Regular cardiac myocyte (primary cell): Measurements from ENCODE around the gene TMEM161A. TPM values are rescaled to one million over a fixed set of nuclear protein-coding genes. Genes with fewer than 3 reads are reported as not detected.

ENCODE experiments used
- total RNA-seq: library from RNA; depleted of rRNA; stranded (reverse); fragments of >200 nt; gene quantifications from 2 replicates; pipeline ENCODE4 v1.2.3, GENCODE V29; 2014

TMEM161A gene
- total RNA-seq, result 18.2 and 23.7 TPM in 2 replicates

DNA sequence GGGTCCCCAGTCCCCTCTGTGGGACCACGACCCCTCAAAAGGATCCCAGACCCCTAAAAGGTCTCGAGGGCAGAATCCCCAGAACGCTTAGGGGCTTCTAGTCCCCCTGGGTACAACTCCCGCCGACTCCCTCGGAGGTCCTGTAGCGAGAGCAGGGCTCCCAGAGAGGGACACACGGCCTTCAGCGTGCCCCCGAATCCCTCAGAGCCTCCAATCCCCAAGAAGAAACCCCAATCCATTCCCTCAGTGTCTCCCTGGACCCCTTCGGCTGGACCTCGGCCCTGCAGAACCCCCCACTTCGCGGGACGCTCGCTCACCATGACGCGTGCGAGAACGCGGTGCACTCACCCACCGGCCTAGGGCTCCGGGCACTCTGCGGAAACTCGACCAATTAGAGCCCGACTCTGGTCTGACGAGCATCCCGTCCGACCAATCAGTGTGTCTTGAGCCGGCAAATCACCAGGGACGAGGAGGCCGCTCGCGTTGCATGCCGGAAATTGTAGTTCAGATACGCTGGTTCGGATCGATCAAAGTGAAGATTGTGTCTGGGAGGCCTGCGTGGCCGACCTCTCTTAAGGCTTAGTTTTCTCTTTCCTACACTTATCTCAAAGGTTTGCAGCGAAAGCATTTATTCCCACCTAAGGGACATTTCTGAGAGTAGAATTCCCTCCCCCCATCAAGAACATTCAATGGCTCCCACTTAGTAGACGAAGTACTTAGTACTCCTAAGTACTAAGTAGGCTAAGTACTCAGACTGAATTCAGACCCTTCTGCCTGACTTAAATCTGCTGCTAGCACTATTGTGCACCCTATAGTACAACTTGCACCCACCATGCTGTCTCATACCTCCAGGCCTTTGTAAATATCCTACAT, at the start of gene TMEM161A:
Gene TMEM161A (minus strand): TSS at position 370 of the 873 bp plus-strand sequence. CDS start 50 bp downstream, at position 320.

DNA sequence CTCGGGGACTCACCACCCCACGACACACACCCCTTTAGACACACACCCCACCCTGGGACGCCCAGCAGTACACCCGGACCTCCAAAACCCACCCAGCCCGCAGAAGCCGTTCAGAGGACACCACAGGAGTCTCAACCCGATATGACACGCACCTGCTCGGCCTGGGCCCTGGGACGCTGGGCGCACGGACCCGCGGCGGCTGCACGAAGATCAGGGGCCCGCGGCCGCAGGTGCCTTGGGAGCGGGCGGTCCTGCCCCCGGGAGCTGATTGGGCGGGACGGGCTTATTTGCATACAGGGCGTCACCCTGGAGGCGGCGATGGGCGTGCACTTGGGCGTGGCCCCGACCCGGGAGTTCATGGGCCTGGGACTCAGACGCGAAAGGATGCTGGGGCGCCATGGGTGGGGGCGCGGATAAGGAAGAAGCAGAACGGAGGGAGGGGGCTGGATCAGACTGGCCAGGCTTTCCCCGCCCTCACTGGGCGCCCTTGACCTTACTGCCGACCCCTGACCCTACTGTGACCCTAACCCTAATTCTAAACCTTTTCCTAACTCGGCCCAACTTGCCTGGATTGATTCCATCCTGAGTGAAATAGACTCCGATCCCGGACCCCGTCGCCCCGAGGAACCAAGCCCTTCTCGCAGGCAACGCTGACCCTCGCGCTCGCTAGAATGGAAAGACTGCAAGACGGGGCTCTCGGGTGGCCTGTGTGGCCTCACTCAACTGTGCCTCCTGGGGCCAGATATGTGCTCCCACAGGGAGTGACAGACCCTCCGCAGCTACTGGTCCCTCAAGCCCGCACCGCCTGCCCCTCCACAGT, 32.0 kb upstream of the TMEM161A start, which contains the start of gene MEF2B:
Gene MEF2B (minus strand): TSS at position 211 of the 820 bp plus-strand sequence. CDS start 19,528 bp downstream, outside the sequence.

Other genes with a start within 250 kb of the TMEM161A start
- gene CERS1, start 242.3 kb downstream of the TMEM161A start, total RNA-seq, result 1.7 and 2.0 TPM in 2 replicates
- 144 and 216 TPM in 2 replicates for gene COPE, start 219.1 kb downstream of the TMEM161A start, total RNA-seq
- gene DDX49, start 218.8 kb downstream of the TMEM161A start, total RNA-seq, result 47.4 and 72.9 TPM in 2 replicates
- 80.9 and 123 TPM in 2 replicates for gene HOMER3, start 197.3 kb downstream of the TMEM161A start, total RNA-seq
- gene SUGP2, start 105.0 kb downstream of the TMEM161A start, total RNA-seq, result 28.0 and 30.7 TPM in 2 replicates
- 26.2 and 58.7 TPM in 2 replicates for gene ARMC6, start 104.9 kb downstream of the TMEM161A start, total RNA-seq
- gene SLC25A42, start 74.5 kb downstream of the TMEM161A start, total RNA-seq, result 3.6 and 6.2 TPM in 2 replicates
- gene MEF2B, start 31.8 kb upstream of the TMEM161A start, total RNA-seq, result under 0.01 and 0.28 TPM in 2 replicates
- gene BORCS8, start 53.7 kb upstream of the TMEM161A start, total RNA-seq, result 8.5 and 24.7 TPM in 2 replicates
- 40.5 and 42.3 TPM in 2 replicates for gene RFXANK, start 53.8 kb upstream of the TMEM161A start, total RNA-seq
- 8.5 and 17.4 TPM in 2 replicates for gene NR2C2AP, start 64.9 kb upstream of the TMEM161A start, total RNA-seq
- gene NCAN, start 73.5 kb upstream of the TMEM161A start, total RNA-seq, result under 0.01 TPM in 1 of 2 replicates, not detected in the other
- 0.19 and 1.4 TPM in 2 replicates for gene TM6SF2, start 134.8 kb upstream of the TMEM161A start, total RNA-seq
- gene SUGP1, start 182.0 kb upstream of the TMEM161A start, total RNA-seq, result 14.9 and 27.4 TPM in 2 replicates
- gene MAU2, start 182.4 kb upstream of the TMEM161A start, total RNA-seq, result 22.4 and 24.0 TPM in 2 replicates